ENCODE measurements around the gene WIZ.

The WIZ gene

DNA sequence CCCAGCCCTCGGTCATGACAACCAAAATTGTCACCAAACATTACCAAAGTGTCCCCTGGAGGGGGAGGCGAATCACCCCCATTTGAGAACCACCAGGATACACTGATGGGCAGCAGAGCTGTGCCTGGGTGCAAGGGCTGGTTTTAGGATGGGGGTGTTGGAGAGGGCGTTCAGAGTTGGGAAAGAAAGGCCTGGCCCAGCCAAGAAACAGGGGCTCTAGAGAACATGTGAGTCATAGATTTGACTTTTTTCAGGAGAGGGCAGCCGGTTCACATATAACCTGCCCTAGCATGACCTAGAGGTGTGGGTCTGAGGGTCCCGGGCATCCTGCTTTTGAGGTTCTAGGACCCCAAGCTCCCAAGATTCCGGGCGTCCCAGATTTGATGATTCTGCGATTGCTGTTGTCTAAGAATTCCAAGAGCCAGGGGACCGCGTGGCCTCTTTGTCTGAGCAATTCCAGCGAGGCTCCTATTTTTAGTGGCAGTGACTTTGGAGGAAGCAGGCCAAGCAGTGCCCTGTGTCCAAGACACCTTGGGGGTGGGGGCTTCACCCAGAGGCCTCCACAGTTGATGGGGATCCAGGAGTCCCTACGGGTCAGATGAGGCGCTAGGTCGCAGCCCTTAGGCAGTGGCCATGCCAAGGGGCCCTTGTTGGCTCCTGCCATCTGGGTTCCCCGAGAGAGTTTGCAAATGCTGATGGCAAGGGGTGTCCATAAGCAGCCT lies 5.1 kb downstream of the WIZ start:
- Histone ChIP-seq H2BK120ac (ENCODE audit: low read depth, low read length) (no peak overlapping the region), H2BK5ac (ENCODE audit: low read depth, low read length, poor library complexity, severe bottlenecking) (no peak overlapping the region), H3K36me3 (ENCODE audit: control insufficient read depth in 1 of 2, insufficient read depth in 2 of 2, low read depth in 1 of 2, low read length in 2 of 2) (peaks cover 4 to 51% of the 10 kb centered on the region in 2 experiments), H3K4ac (ENCODE audit: low read depth in 1 of 2, low read length in 2 of 2) (no peak overlapping the region), H3K23ac (ENCODE audit: low read length in 2 of 2) (no peak overlapping the region), H3K4me3 (ENCODE audit: insufficient read depth in 1 of 2, low read depth in 1 of 2, low read length in 2 of 2) (no peak overlapping the region), H2BK15ac (ENCODE audit: low read depth, poor library complexity, severe bottlenecking) (no peak overlapping the region), H4K91ac (ENCODE audit: low read length) (no peak overlapping the region), H2BK12ac (ENCODE audit: low read length in 2 of 2) (no peak overlapping the region), H3K14ac (ENCODE audit: low read length in 2 of 2) (no peak overlapping the region), H4K8ac (ENCODE audit: low read length) (no peak overlapping the region), H3K79me1 (replicated peaks; ENCODE audit: low read length, poor library complexity, severe bottlenecking) (peaks cover 2% of the 10 kb centered on the region), H3K4me1 (ENCODE audit: control insufficient read depth, insufficient read depth, low read depth, low read length) (peaks cover 6% of the 10 kb centered on the region), H3K27me3 (ENCODE audit: control insufficient read depth in 1 of 2, insufficient read depth in 1 of 2, low read length in 2 of 2) (no peaks in the 10 kb centered on the region), H3K9me3 (ENCODE audit: control insufficient read depth, low read length) (no peaks in the 10 kb centered on the region), H3K27ac (ENCODE audit: low read length, poor library complexity, severe bottlenecking) (no peak overlapping the region), H3K4me2 (ENCODE audit: low read length, poor library complexity, severe bottlenecking) (no peak overlapping the region), H3K9ac (ENCODE audit: low read length) (no peak overlapping the region), H2AFZ (ENCODE audit: low read depth, low read length) (no peak overlapping the region), H2AK5ac (ENCODE audit: low read length, severe bottlenecking) (no peak overlapping the region), H3K18ac (ENCODE audit: low read depth in 1 of 2, low read length in 2 of 2) (no peak overlapping the region)
- no peak for DNase-seq
- WGBS = 92% methylated on average over 14 of the region's 15 CpGs

DNA sequence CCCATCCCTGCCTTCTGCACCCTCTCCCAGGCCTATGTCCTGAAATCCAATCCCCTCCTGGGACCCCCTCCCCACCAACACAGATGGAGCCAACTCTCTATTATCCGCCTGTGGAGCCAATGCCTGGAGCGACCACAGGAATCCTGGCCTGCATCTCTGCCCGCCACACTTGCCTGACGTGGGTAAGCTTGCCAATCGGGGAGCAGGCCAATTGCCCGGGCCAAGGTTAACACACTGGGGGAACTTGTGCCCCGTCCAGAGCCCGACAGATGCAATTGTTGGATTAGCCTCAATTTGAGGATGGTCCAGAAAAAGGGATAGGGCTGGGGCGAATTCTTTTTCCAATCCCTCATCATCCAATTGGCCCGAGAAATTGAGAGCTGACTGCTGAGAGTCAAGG lies 5.9 kb downstream of the WIZ start:
- Histone ChIP-seq H2BK5ac (ENCODE audit: low read depth, low read length, poor library complexity, severe bottlenecking) (no peak overlapping the region), H4K8ac (ENCODE audit: low read length) (no peak overlapping the region), H3K4me1 (ENCODE audit: control insufficient read depth, insufficient read depth, low read depth, low read length) (peaks cover under 1% of the 10 kb centered on the region), H3K23ac (ENCODE audit: low read length in 2 of 2) (no peak overlapping the region), H3K36me3 (ENCODE audit: control insufficient read depth in 1 of 2, insufficient read depth in 2 of 2, low read depth in 1 of 2, low read length in 2 of 2) (peaks cover 4 to 59% of the 10 kb centered on the region in 2 experiments), H3K4ac (ENCODE audit: low read depth in 1 of 2, low read length in 2 of 2) (no peak overlapping the region), H2BK15ac (ENCODE audit: low read depth, poor library complexity, severe bottlenecking) (no peak overlapping the region), H3K14ac (ENCODE audit: low read length in 2 of 2) (no peak overlapping the region), H2AK5ac (ENCODE audit: low read length, severe bottlenecking) (no peak overlapping the region), H3K9me3 (ENCODE audit: control insufficient read depth, low read length) (no peaks in the 10 kb centered on the region), H2AFZ (ENCODE audit: low read depth, low read length) (no peak overlapping the region), H3K4me2 (ENCODE audit: low read length, poor library complexity, severe bottlenecking) (no peak overlapping the region), H3K79me1 (replicated peaks; ENCODE audit: low read length, poor library complexity, severe bottlenecking) (no peaks in the 10 kb centered on the region), H3K18ac (ENCODE audit: low read depth in 1 of 2, low read length in 2 of 2) (no peak overlapping the region), H3K27ac (ENCODE audit: low read length, poor library complexity, severe bottlenecking) (no peak overlapping the region), H3K4me3 (ENCODE audit: insufficient read depth in 1 of 2, low read depth in 1 of 2, low read length in 2 of 2) (no peak overlapping the region), H2BK12ac (ENCODE audit: low read length in 2 of 2) (no peak overlapping the region), H4K91ac (ENCODE audit: low read length) (no peak overlapping the region), H2BK120ac (ENCODE audit: low read depth, low read length) (no peak overlapping the region), H3K9ac (ENCODE audit: low read length) (no peak overlapping the region), H3K27me3 (ENCODE audit: control insufficient read depth in 1 of 2, insufficient read depth in 1 of 2, low read length in 2 of 2) (no peaks in the 10 kb centered on the region)
- 90% methylated on average over 9 of the region's 10 CpGs for WGBS
- DNase-seq = no peak

DNA sequence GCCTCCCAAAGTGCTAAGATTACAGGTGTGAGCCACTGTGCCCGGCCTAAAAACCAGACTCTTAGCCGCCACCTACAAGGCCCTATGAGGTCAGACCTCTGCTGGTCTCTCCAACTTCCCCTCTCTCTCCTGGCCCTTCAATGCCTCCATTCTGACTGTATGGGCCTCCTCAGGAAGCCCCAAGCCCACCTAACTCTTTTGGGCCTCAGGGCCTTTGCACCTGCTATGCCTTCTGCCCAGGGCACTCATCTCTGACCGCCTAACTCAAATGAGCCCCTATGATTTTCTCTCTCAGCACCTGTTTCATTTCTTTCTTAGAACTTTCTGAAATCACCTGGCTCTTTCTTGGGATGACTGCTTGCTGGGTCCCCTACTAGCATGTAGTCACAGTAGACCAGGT lies 6.4 kb downstream of the WIZ start:
- no peaks in the 10 kb centered on the region for H3K79me1 ChIP-seq (replicated peaks; ENCODE audit: low read length, poor library complexity, severe bottlenecking)
- no peak overlapping the region for H2BK12ac ChIP-seq (ENCODE audit: low read length in 2 of 2)
- H4K91ac ChIP-seq (ENCODE audit: low read length) = no peak overlapping the region
- no peak overlapping the region for H2BK15ac ChIP-seq (ENCODE audit: low read depth, poor library complexity, severe bottlenecking)
- no peak overlapping the region for H3K4ac ChIP-seq (ENCODE audit: low read depth in 1 of 2, low read length in 2 of 2)
- H3K4me1 ChIP-seq (ENCODE audit: control insufficient read depth, insufficient read depth, low read depth, low read length) = no peaks in the 10 kb centered on the region
- H3K36me3 ChIP-seq (ENCODE audit: control insufficient read depth in 1 of 2, insufficient read depth in 2 of 2, low read depth in 1 of 2, low read length in 2 of 2) = peaks cover 4 to 64% of the 10 kb centered on the region in 2 experiments
- no peak overlapping the region for H3K27ac ChIP-seq (ENCODE audit: low read length, poor library complexity, severe bottlenecking)
- no peak overlapping the region for H2BK5ac ChIP-seq (ENCODE audit: low read depth, low read length, poor library complexity, severe bottlenecking)
- no peak overlapping the region for H2AFZ ChIP-seq (ENCODE audit: low read depth, low read length)
- no peak overlapping the region for H3K18ac ChIP-seq (ENCODE audit: low read depth in 1 of 2, low read length in 2 of 2)
- no peak overlapping the region for H3K4me3 ChIP-seq (ENCODE audit: insufficient read depth in 1 of 2, low read depth in 1 of 2, low read length in 2 of 2)
- no peak for DNase-seq
- H3K9ac ChIP-seq (ENCODE audit: low read length) = no peak overlapping the region
- no peak overlapping the region for H2BK120ac ChIP-seq (ENCODE audit: low read depth, low read length)
- no peak overlapping the region for H4K8ac ChIP-seq (ENCODE audit: low read length)
- H3K4me2 ChIP-seq (ENCODE audit: low read length, poor library complexity, severe bottlenecking) = no peak overlapping the region
- H3K27me3 ChIP-seq (ENCODE audit: control insufficient read depth in 1 of 2, insufficient read depth in 1 of 2, low read length in 2 of 2) = no peaks in the 10 kb centered on the region
- H3K14ac ChIP-seq (ENCODE audit: low read length in 2 of 2) = no peak overlapping the region
- no peak overlapping the region for H3K23ac ChIP-seq (ENCODE audit: low read length in 2 of 2)
- H2AK5ac ChIP-seq (ENCODE audit: low read length, severe bottlenecking) = no peak overlapping the region
- 88% methylated on average over 3 of the region's 3 CpGs for WGBS
- no peaks in the 10 kb centered on the region for H3K9me3 ChIP-seq (ENCODE audit: control insufficient read depth, low read length)

GRCh38 chr19:15442142-15442920 lies 7.4 kb downstream of the WIZ start:
- Histone ChIP-seq H4K91ac (ENCODE audit: low read length) (no peak overlapping the region), H2BK15ac (ENCODE audit: low read depth, poor library complexity, severe bottlenecking) (no peak overlapping the region), H3K4ac (ENCODE audit: low read depth in 1 of 2, low read length in 2 of 2) (no peak overlapping the region), H3K18ac (ENCODE audit: low read depth in 1 of 2, low read length in 2 of 2) (no peak overlapping the region), H3K9ac (ENCODE audit: low read length) (no peak overlapping the region), H3K27me3 (ENCODE audit: control insufficient read depth in 1 of 2, insufficient read depth in 1 of 2, low read length in 2 of 2) (no peaks in the 10 kb centered on the region), H2AFZ (ENCODE audit: low read depth, low read length) (no peak overlapping the region), H3K23ac (ENCODE audit: low read length in 2 of 2) (no peak overlapping the region), H3K4me3 (ENCODE audit: insufficient read depth in 1 of 2, low read depth in 1 of 2, low read length in 2 of 2) (no peak overlapping the region), H2BK12ac (ENCODE audit: low read length in 2 of 2) (no peak overlapping the region), H3K36me3 (ENCODE audit: control insufficient read depth in 1 of 2, insufficient read depth in 2 of 2, low read depth in 1 of 2, low read length in 2 of 2) (peaks cover under 1 to 56% of the 10 kb centered on the region in 2 experiments), H2BK120ac (ENCODE audit: low read depth, low read length) (no peak overlapping the region), H3K9me3 (ENCODE audit: control insufficient read depth, low read length) (no peaks in the 10 kb centered on the region), H3K79me1 (replicated peaks; ENCODE audit: low read length, poor library complexity, severe bottlenecking) (no peaks in the 10 kb centered on the region), H3K27ac (ENCODE audit: low read length, poor library complexity, severe bottlenecking) (no peak overlapping the region), H4K8ac (ENCODE audit: low read length) (no peak overlapping the region), H3K14ac (ENCODE audit: low read length in 2 of 2) (no peak overlapping the region), H2AK5ac (ENCODE audit: low read length, severe bottlenecking) (no peak overlapping the region), H3K4me1 (ENCODE audit: control insufficient read depth, insufficient read depth, low read depth, low read length) (peaks cover 2% of the 10 kb centered on the region), H3K4me2 (ENCODE audit: low read length, poor library complexity, severe bottlenecking) (no peak overlapping the region), H2BK5ac (ENCODE audit: low read depth, low read length, poor library complexity, severe bottlenecking) (no peak overlapping the region)
- DNase-seq = no peak
- 85% methylated on average over 13 of the region's 13 CpGs for WGBS
